ENCODE measurements around the gene EBLN2. TPM values are rescaled to one million over a fixed set of nuclear protein-coding genes. Genes with fewer than 3 reads are reported as not detected.

The EBLN2 gene
- total RNA-seq, 1 donor, result 5.8 TPM

DNA sequence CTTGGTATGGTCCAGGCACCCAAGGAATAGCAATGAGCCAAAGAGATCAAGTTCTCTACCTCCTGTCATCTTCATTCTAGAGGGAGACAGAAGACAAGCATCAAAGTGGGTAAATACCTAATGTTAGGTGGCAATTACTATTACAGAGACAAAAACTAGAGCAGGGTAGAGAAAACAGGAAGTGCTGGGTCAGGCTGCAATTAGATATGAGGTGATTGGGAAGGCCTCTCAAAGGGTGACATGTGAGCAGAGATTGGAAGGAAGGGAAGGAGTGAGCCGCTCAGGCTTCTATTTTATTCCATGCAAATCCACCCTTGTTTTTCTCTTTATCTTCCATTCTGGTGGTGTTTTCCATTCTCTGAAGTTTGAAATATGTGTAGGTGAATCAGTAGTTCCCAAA is 37.4 kb downstream of the EBLN2 start:
- TF ChIP-seq, protein P1, sequence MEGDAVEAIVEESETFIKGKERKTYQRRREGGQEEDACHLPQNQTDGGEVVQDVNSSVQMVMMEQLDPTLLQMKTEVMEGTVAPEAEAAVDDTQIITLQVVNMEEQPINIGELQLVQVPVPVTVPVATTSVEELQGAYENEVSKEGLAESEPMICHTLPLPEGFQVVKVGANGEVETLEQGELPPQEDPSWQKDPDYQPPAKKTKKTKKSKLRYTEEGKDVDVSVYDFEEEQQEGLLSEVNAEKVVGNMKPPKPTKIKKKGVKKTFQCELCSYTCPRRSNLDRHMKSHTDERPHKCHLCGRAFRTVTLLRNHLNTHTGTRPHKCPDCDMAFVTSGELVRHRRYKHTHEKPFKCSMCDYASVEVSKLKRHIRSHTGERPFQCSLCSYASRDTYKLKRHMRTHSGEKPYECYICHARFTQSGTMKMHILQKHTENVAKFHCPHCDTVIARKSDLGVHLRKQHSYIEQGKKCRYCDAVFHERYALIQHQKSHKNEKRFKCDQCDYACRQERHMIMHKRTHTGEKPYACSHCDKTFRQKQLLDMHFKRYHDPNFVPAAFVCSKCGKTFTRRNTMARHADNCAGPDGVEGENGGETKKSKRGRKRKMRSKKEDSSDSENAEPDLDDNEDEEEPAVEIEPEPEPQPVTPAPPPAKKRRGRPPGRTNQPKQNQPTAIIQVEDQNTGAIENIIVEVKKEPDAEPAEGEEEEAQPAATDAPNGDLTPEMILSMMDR (IDR thresholded peaks at IDR 0.05; ENCODE audit: insufficient read depth, low read length), result no peak
- no peak overlapping the region for H3K4me3 ChIP-seq (ENCODE audit: low read depth, low read length)
- DNase-seq (ENCODE audit: low read depth), result no peak

DNA sequence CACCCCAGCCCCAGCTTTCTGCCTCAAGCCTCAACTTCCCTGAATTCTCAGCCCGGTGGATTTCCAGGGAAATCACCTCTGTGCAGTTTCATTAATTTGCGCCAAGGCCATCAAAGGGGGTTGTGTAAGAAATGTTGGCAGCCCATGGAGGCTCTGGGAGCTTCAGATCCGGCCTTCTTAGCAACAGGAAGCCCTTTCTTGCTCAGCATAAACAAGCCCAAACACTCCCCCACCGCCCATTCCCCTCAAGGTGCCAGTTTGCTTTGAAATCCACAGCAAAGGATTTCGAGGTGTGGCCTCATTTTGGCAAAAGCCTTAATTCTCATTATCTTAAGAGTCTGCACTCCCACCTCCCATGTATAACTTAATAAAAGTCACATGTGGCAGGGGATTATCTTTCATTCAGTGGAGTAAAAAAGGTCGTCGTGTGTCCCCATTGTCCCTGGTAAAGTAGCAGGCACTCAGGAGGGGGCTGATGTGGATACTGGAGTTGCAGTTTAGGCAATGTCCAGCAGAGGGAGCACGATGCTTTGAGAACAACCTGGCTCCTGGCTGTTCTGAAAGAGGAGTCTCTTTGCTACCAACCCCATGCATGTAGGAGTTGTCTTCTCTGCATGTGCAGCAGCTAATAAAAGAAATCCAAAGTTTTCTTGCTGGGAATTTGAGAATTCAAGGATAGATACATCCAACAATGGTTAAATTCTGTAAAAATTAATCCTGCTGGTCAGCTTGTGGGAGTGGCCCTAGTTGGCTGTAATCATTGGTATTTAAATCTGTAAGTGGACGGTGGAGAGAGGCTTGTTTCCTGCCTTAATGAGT is 39.5 kb downstream of the EBLN2 start:
- DNase-seq (ENCODE audit: low read depth), result peak; percentile 86
- TF ChIP-seq, protein P1 (IDR thresholded peaks at IDR 0.05; ENCODE audit: insufficient read depth, low read length), result peak; percentile 95
- no peak overlapping the region for H3K4me3 ChIP-seq (ENCODE audit: low read depth, low read length)

DNA sequence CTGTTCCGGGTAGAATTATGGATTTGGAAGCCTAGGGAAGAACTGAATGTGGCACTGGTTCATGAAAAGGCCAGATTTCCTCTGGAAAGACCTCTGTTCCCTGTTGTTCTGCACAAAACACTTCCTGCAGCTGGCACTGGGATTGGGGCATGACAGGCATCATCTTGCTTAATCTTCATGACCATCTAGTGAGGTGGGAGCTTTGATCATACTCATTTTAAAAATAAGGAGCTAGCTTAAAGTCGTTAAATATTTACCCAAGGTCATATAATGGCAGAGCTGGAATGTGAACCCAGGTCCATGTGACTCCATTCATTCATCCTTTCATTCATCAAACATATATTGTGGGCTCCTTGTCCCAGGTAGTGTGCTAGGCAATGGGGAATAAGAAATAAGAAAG is 40.4 kb downstream of the EBLN2 start:
- TF ChIP-seq, protein P1 (IDR thresholded peaks at IDR 0.05; ENCODE audit: insufficient read depth, low read length), result no peak
- H3K4me3 ChIP-seq (ENCODE audit: low read depth, low read length), result no peak overlapping the region
- no peak for DNase-seq (ENCODE audit: low read depth)

DNA sequence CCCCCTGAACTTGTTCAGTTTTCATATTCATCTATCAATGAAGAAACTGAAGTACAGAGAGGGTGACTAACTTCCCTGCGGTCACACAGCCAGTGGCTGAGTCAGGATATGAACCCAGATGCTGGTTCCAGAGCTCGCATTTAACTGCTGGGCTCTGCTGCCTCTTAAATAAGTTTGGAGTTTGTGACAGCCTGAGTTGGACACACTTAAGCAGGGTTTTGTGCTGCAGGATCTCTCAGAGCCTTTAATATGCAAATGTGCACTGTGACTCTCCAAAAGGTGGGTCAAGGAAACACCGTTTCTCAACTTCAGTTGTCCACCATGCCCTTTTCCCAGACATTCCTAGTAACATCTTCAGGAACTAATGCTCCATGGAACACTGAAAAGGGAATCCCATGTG is 45.8 kb downstream of the EBLN2 start:
- H3K4me3 ChIP-seq (ENCODE audit: low read depth, low read length), result no peak overlapping the region
- TF ChIP-seq, protein P1 (IDR thresholded peaks at IDR 0.05; ENCODE audit: insufficient read depth, low read length), result no peak
- DNase-seq (ENCODE audit: low read depth), result no peak

DNA sequence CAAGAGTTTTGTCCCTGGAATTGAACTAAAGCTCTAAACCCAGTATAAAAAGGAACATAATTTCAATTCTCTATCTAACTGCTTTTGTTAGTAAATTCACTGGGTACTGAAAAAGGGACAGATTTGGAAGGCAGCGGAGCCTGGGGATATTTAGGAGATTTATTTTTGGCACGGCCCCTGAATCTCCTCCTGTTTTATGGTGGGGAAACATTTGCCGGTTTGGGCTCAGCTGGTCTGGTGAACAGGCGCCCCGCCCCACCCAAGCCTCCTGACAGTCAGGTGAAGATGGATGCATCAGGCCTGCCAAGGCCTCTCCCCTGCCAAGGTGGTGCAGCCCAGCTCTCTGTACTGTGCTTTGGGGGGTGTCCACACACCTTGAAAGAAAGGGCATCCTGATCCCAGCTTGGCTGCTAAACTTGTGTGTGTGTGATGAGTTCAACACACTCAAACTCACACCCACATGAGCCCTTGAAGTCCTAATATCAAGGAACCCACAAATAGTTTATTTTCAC is 46.3 kb downstream of the EBLN2 start:
- TF ChIP-seq, protein P1 (IDR thresholded peaks at IDR 0.05; ENCODE audit: insufficient read depth, low read length), result no peak
- no peak for DNase-seq (ENCODE audit: low read depth)
- no peak overlapping the region for H3K4me3 ChIP-seq (ENCODE audit: low read depth, low read length)

GRCh38 chr3:73108750-73109149 is 47.3 kb downstream of the EBLN2 start:
- no peak overlapping the region for H3K4me3 ChIP-seq (ENCODE audit: low read depth, low read length)
- TF ChIP-seq, protein P1 (IDR thresholded peaks at IDR 0.05; ENCODE audit: insufficient read depth, low read length), result no peak
- no peak for DNase-seq (ENCODE audit: low read depth)

All from fibroblast of the aortic adventitia (primary cell).